Suprapubic skin (tissue), 3 donors: ENCODE data around the gene PABPN1L.

Experiments
- POLR2A ChIP-seq, 2 donors: fragments of 450-650 bp; IDR thresholded peaks; one replicate each; pipeline ENCODE4 v1.6.1; 2017; ENCODE audit warnings: antibody characterized with exemption in 2 of 2, mild to moderate bottlenecking in 2 of 2, moderate library complexity in 2 of 2
- TF ChIP-seq, protein P1 (sequence below), 2 donors: fragments of 200-600 bp in 1 of 2; fragments of 450-650 bp in 1 of 2; sonication (generic) in 1 of 2; IDR thresholded peaks; one replicate each; pipeline ENCODE4 v1.5.1; 2016 to 2019; ENCODE audit warnings: antibody characterized with exemption in 2 of 2, mild to moderate bottlenecking in 1 of 2, moderate library complexity in 1 of 2

- TF ChIP-seq, protein P1, sequence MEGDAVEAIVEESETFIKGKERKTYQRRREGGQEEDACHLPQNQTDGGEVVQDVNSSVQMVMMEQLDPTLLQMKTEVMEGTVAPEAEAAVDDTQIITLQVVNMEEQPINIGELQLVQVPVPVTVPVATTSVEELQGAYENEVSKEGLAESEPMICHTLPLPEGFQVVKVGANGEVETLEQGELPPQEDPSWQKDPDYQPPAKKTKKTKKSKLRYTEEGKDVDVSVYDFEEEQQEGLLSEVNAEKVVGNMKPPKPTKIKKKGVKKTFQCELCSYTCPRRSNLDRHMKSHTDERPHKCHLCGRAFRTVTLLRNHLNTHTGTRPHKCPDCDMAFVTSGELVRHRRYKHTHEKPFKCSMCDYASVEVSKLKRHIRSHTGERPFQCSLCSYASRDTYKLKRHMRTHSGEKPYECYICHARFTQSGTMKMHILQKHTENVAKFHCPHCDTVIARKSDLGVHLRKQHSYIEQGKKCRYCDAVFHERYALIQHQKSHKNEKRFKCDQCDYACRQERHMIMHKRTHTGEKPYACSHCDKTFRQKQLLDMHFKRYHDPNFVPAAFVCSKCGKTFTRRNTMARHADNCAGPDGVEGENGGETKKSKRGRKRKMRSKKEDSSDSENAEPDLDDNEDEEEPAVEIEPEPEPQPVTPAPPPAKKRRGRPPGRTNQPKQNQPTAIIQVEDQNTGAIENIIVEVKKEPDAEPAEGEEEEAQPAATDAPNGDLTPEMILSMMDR (IDR thresholded peaks at IDR 0.05) = no peak
- TF ChIP-seq POLR2A (IDR thresholded peaks at IDR 0.05) = no peak
These were observed 28.7 kb downstream of the PABPN1L start for GRCh38 chr16:88837806-88838205.
